Testis (tissue), 2 donors: ENCODE results near the gene ADAM12.

Source experiments
- CTCF ChIP-seq, 3 experiments: fragments of 450-650 bp in 2 of 3; fragments of 200-600 bp in 1 of 3; sonication (generic) in 1 of 3; IDR thresholded peaks; one replicate each; pipeline ENCODE4 v1.5.1; 2016 to 2019; ENCODE audit warnings: antibody characterized with exemption in 3 of 3, mild to moderate bottlenecking in 2 of 3, moderate library complexity in 1 of 3
- POLR2A ChIP-seq: fragments of 450-650 bp; IDR thresholded peaks from one replicate; pipeline ENCODE4 v1.6.1; 2017; ENCODE audit warnings: antibody characterized with exemption, mild to moderate bottlenecking, moderate library complexity

- TF ChIP-seq POLR2A (no peak), CTCF (IDR thresholded peaks at IDR 0.05) (no peak)
Observed at GRCh38 chr10:126098226-126098581, 290.1 kb downstream of the ADAM12 start.
